Activated CD8-positive, alpha-beta memory T cell treated with anti-CD3 and anti-CD28 coated beads, Interleukin-2, amount 50 U/mL, for 24 hours (primary cell): ENCODE results near the gene ADAMTS5.

Source experiments
- DNase-seq: peaks from one replicate; pipeline ENCODE4 v3.0.0-alpha.2; 2020; ENCODE audit errors: extremely low read depth

Gene ADAMTS5

GRCh38 chr21:26967062-26967913, at the start of gene ADAMTS5:
TSS of gene ADAMTS5 (minus strand) at chr21:26967088. CDS start at chr21:26966391, 697 bp downstream.
- DNase-seq, result no peak

GRCh38 chr21:27001526-27001925, 34.6 kb upstream of the ADAMTS5 start:
- no peak for DNase-seq

- DNase-seq, result no peak
These were observed 16.7 kb upstream of the ADAMTS5 start for GRCh38 chr21:26983576-26983975.

- no peak for DNase-seq
These were observed 15.9 kb upstream of the ADAMTS5 start for GRCh38 chr21:26982767-26983166.

GRCh38 chr21:26977746-26978145, 10.9 kb upstream of the ADAMTS5 start:
- DNase-seq, result no peak

- DNase-seq, result no peak
These were observed 6.3 kb upstream of the ADAMTS5 start for GRCh38 chr21:26973226-26973625.

GRCh38 chr21:26972192-26972591, 5.3 kb upstream of the ADAMTS5 start:
- DNase-seq, result no peak

GRCh38 chr21:26969971-26970725, 3.3 kb upstream of the ADAMTS5 start:
- DNase-seq, result no peak

- no peak for DNase-seq
These were observed 233 bp downstream of the ADAMTS5 start for GRCh38 chr21:26966649-26967061.

- no peak for DNase-seq
These were observed 844 bp downstream of the ADAMTS5 start for GRCh38 chr21:26965907-26966581.

GRCh38 chr21:26965040-26965906, 1.6 kb downstream of the ADAMTS5 start:
- no peak for DNase-seq

- DNase-seq, result no peak
These were observed 2.6 kb downstream of the ADAMTS5 start for GRCh38 chr21:26964170-26964778.

GRCh38 chr21:26962621-26963181, 4.2 kb downstream of the ADAMTS5 start:
- no peak for DNase-seq

- no peak for DNase-seq
These were observed 5.2 kb downstream of the ADAMTS5 start for GRCh38 chr21:26961698-26962097.

- DNase-seq, result no peak
These were observed 8.1 kb downstream of the ADAMTS5 start for GRCh38 chr21:26958788-26959187.

GRCh38 chr21:26956813-26957212, 10.1 kb downstream of the ADAMTS5 start:
- DNase-seq, result no peak

- DNase-seq, result no peak
These were observed 10.7 kb downstream of the ADAMTS5 start for GRCh38 chr21:26956216-26956615.

GRCh38 chr21:26954662-26955121, 12.2 kb downstream of the ADAMTS5 start:
- DNase-seq, result no peak

GRCh38 chr21:26952374-26953066, 14.4 kb downstream of the ADAMTS5 start:
- DNase-seq, result no peak

GRCh38 chr21:26949830-26950229, 17.1 kb downstream of the ADAMTS5 start:
- DNase-seq, result no peak
